Stimulated activated CD4-positive, alpha-beta T cell treated with anti-CD3 and anti-CD28 coated beads, TNF-alpha, amount 100 ng/mL, for 48 hours (primary cell): Measurements from ENCODE around the gene HNRNPA1.
A peak's percentile ranks its signal among the peaks of the same experiment; 100 is the strongest.
"Not testable (repeated sequence)": the region's sequence is repeated elsewhere in the genome, so short reads cannot be mapped to it uniquely, and the experiment has no call there.

Experiments
- DNase-seq, 3 donors: peaks; one replicate each; pipeline ENCODE4 v3.0.0-alpha.2; 2020; ENCODE audit warnings: low read depth in 3 of 3

Gene HNRNPA1

GRCh38 chr12:54280468-54281260 is at the start of gene HNRNPA1:
HNRNPA1 (plus strand) TSS chr12:54280726; CDS start chr12:54280808, 82 bp downstream.
- peak; percentile 89 to 96 (median 91) for DNase-seq

GRCh38 chr12:54231269-54231668 is 49.3 kb upstream of the HNRNPA1 start:
- DNase-seq = not testable (repeated sequence)

- no peak for DNase-seq
Observed at GRCh38 chr12:54232790-54233189, 47.7 kb upstream of the HNRNPA1 start.

- DNase-seq = no peak
Observed at GRCh38 chr12:54238531-54238930, 42.0 kb upstream of the HNRNPA1 start.

- DNase-seq = no peak
Observed at GRCh38 chr12:54239620-54240019, 40.9 kb upstream of the HNRNPA1 start.

- no peak for DNase-seq
Observed at GRCh38 chr12:54240129-54240528, 40.4 kb upstream of the HNRNPA1 start.

GRCh38 chr12:54240971-54241588 is 39.4 kb upstream of the HNRNPA1 start:
- no peak for DNase-seq

- DNase-seq = no peak
Observed at GRCh38 chr12:54246011-54246641, 34.4 kb upstream of the HNRNPA1 start.

GRCh38 chr12:54249489-54249888 is 31.0 kb upstream of the HNRNPA1 start:
- DNase-seq = no peak

GRCh38 chr12:54251667-54252284 is 28.8 kb upstream of the HNRNPA1 start:
- DNase-seq = no peak

GRCh38 chr12:54253240-54253639 is 27.3 kb upstream of the HNRNPA1 start:
- DNase-seq = no peak

- no peak for DNase-seq
Observed at GRCh38 chr12:54257332-54257731, 23.2 kb upstream of the HNRNPA1 start.

GRCh38 chr12:54258201-54258681 is 22.3 kb upstream of the HNRNPA1 start:
- no peak for DNase-seq

GRCh38 chr12:54259194-54260011 is 21.1 kb upstream of the HNRNPA1 start:
- DNase-seq = no peak

- no peak for DNase-seq
Observed at GRCh38 chr12:54261815-54262402, 18.6 kb upstream of the HNRNPA1 start.

- DNase-seq = no peak
Observed at GRCh38 chr12:54262403-54262925, 18.1 kb upstream of the HNRNPA1 start.

GRCh38 chr12:54265364-54265812 is 15.1 kb upstream of the HNRNPA1 start:
- no peak for DNase-seq

- no peak for DNase-seq
Observed at GRCh38 chr12:54266852-54267251, 13.7 kb upstream of the HNRNPA1 start.

- no peak for DNase-seq
Observed at GRCh38 chr12:54270345-54270744, 10.2 kb upstream of the HNRNPA1 start.

GRCh38 chr12:54272214-54272613 is 8.3 kb upstream of the HNRNPA1 start:
- DNase-seq = no peak

- DNase-seq = no peak
Observed at GRCh38 chr12:54273981-54274380, 6.5 kb upstream of the HNRNPA1 start.
